ENCODE results near the gene CARS2.

DNA sequence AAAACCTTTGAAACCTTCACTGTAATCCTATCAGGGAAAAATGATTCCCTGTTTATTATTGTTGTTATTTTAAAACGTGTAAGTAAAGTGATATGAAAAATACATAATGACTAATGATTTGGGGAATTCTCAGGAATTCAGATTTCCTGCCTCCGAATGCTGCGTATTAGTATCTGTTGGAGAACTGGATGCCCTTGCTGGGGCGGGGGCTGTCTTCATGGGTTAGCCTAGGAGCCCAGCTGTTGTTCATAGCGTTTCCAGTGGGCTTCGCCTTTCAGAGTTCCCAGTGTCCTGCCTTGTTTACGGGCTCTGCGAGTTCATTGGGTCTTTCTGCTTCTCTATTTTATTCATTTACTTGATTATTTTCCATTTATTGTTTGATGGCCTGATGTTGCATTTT lies 72.1 kb downstream of the CARS2 start:
- TF ChIP-seq, protein P1, sequence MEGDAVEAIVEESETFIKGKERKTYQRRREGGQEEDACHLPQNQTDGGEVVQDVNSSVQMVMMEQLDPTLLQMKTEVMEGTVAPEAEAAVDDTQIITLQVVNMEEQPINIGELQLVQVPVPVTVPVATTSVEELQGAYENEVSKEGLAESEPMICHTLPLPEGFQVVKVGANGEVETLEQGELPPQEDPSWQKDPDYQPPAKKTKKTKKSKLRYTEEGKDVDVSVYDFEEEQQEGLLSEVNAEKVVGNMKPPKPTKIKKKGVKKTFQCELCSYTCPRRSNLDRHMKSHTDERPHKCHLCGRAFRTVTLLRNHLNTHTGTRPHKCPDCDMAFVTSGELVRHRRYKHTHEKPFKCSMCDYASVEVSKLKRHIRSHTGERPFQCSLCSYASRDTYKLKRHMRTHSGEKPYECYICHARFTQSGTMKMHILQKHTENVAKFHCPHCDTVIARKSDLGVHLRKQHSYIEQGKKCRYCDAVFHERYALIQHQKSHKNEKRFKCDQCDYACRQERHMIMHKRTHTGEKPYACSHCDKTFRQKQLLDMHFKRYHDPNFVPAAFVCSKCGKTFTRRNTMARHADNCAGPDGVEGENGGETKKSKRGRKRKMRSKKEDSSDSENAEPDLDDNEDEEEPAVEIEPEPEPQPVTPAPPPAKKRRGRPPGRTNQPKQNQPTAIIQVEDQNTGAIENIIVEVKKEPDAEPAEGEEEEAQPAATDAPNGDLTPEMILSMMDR (IDR thresholded peaks at IDR 0.05) = no peak
- no peak for TF ChIP-seq POLR2A (IDR thresholded peaks at IDR 0.05)
